Right lobe of liver (tissue), 4 donors: ENCODE measurements around the gene COL16A1.

Experiments
- POLR2A ChIP-seq: fragments of 450-650 bp; IDR thresholded peaks from one replicate; pipeline ENCODE4 v1.6.1; 2017; ENCODE audit warnings: antibody characterized with exemption, mild to moderate bottlenecking
- TF ChIP-seq, protein P1 (sequence below), 4 donors: fragments of 200-600 bp in 3 of 4; fragments of 450-650 bp in 1 of 4; IDR thresholded peaks; one replicate each; pipeline versions ENCODE4 v1.5.1 to v1.8.0; 2016 to 2022; ENCODE audit warnings: antibody characterized with exemption in 4 of 4, mild to moderate bottlenecking in 2 of 4
- donor health status: DM: no; HTN: no; CAD: no.
- donor health status: DM: no; HTN: no; CAD: no.
- donor health status: DM: no; HTN: yes; CAD: no.

- no peak for TF ChIP-seq POLR2A
- TF ChIP-seq, protein P1, sequence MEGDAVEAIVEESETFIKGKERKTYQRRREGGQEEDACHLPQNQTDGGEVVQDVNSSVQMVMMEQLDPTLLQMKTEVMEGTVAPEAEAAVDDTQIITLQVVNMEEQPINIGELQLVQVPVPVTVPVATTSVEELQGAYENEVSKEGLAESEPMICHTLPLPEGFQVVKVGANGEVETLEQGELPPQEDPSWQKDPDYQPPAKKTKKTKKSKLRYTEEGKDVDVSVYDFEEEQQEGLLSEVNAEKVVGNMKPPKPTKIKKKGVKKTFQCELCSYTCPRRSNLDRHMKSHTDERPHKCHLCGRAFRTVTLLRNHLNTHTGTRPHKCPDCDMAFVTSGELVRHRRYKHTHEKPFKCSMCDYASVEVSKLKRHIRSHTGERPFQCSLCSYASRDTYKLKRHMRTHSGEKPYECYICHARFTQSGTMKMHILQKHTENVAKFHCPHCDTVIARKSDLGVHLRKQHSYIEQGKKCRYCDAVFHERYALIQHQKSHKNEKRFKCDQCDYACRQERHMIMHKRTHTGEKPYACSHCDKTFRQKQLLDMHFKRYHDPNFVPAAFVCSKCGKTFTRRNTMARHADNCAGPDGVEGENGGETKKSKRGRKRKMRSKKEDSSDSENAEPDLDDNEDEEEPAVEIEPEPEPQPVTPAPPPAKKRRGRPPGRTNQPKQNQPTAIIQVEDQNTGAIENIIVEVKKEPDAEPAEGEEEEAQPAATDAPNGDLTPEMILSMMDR (IDR thresholded peaks at IDR 0.05), result no peak
These were observed 14.0 kb downstream of the COL16A1 start for GRCh38 chr1:31689854-31690253.
